SU-DHL-6 (cell line): ENCODE measurements around the gene CASD1.

Source experiments
- H2AFZ ChIP-seq: fragments of 200-600 bp; sonication (generic); 2 replicates; pipeline ENCODE4 v1.6.1; 2014; ENCODE audit warnings: low read depth, mild to moderate bottlenecking, moderate library complexity, mixed read lengths, antibody characterized with exemption, low read length; ENCODE audit not compliant: severe bottlenecking
- H3F3A ChIP-seq: fragments of 200-600 bp; shearing (Covaris generic); 2 replicates; pipeline ENCODE4 v1.6.0; 2016; ENCODE audit warnings: antibody characterized with exemption, mild to moderate bottlenecking; ENCODE audit not compliant: insufficient read depth
- H3K27ac ChIP-seq: fragments of 200-600 bp; sonication (generic); 2 replicates; pipeline ENCODE4 v1.5.1; 2016; ENCODE audit warnings: low read depth, mild to moderate bottlenecking, low read length, moderate library complexity, mixed read lengths
- H3K27me3 ChIP-seq: fragments of 200-600 bp; sonication (generic), shearing (Covaris generic); 2 replicates; pipeline ENCODE4 v1.6.0; 2014; ENCODE audit warnings: mild to moderate bottlenecking, low read length
- H3K36me3 ChIP-seq: fragments of 200-600 bp; sonication (generic); 2 replicates; pipeline ENCODE4 v1.6.1; 2014; ENCODE audit warnings: mild to moderate bottlenecking, low read length, mixed read lengths
- H3K4me2 ChIP-seq: fragments of 300-600, 200-600 bp; shearing (Covaris generic), sonication (generic); 2 replicates; pipeline ENCODE4 v1.6.0; 2014; ENCODE audit warnings: low read length, low read depth, mild to moderate bottlenecking; ENCODE audit not compliant: poor library complexity, severe bottlenecking
- H3K4me3 ChIP-seq: fragments of 200-600 bp; sonication (generic); 2 replicates; pipeline ENCODE4 v1.5.1; 2014; ENCODE audit warnings: antibody characterized with exemption, low read length, mild to moderate bottlenecking, mixed read lengths; ENCODE audit not compliant: insufficient read depth, poor library complexity, severe bottlenecking
- H3K79me2 ChIP-seq: fragments of 200-600 bp; sonication (generic); 2 replicates; pipeline ENCODE4 v1.6.1; 2014; ENCODE audit warnings: mild to moderate bottlenecking, low read length, moderate library complexity; ENCODE audit not compliant: insufficient read depth
- H3K9ac ChIP-seq: fragments of 200-600 bp; sonication (generic); 2 replicates; pipeline ENCODE4 v1.7.0; 2014; ENCODE audit warnings: mild to moderate bottlenecking, low read length
- H3K9me2 ChIP-seq: fragments of 200-600 bp; sonication (generic); replicated peaks from 2 replicates; pipeline ENCODE4 v1.6.1; 2014; ENCODE audit warnings: low read length; ENCODE audit not compliant: insufficient read depth
- H3K9me3 ChIP-seq: fragments of 200-600 bp; sonication (generic); 2 replicates; pipeline ENCODE4 v1.6.1; 2014; ENCODE audit warnings: low read length, mixed read lengths; ENCODE audit not compliant: insufficient read depth
- H4K20me1 ChIP-seq: fragments of 200-600 bp; sonication (generic); 2 replicates; pipeline ENCODE4 v1.6.1; 2014; ENCODE audit warnings: low read depth, mild to moderate bottlenecking, antibody characterized with exemption, low read length, moderate library complexity, mixed read lengths
- CTCF ChIP-seq: fragments of 200-600 bp; sonication (generic); IDR thresholded peaks from one replicate; pipeline ENCODE4 v1.5.1; 2017; ENCODE audit warnings: antibody characterized with exemption, mild to moderate bottlenecking, low read length, moderate library complexity; ENCODE audit not compliant: insufficient read depth, poor library complexity, severe bottlenecking
- EZH2phosphoT487 ChIP-seq: fragments of 200-600 bp; sonication (generic), shearing (Covaris generic); conservative IDR thresholded peaks from 2 replicates; pipeline ENCODE4 v1.6.1; 2018; ENCODE audit warnings: mild to moderate bottlenecking, antibody characterized with exemption, low read length, moderate library complexity, mixed read lengths

Gene CASD1

GRCh38 chr7:94562525-94562924 is 52.9 kb downstream of the CASD1 start:
- Histone ChIP-seq H3K27me3 (no peaks in the 10 kb centered on the region), H3F3A (no peaks in the 10 kb centered on the region), H3K9me2 (no peaks in the 10 kb centered on the region), H3K27ac (no peak overlapping the region), H3K9ac (no peak overlapping the region), H3K36me3 (no peaks in the 10 kb centered on the region), H3K79me2 (no peaks in the 10 kb centered on the region), H2AFZ (no peak overlapping the region), H3K9me3 (no peaks in the 10 kb centered on the region), H4K20me1 (no peaks in the 10 kb centered on the region), H3K4me2 (no peak overlapping the region), H3K4me3 (no peak overlapping the region)
- no peak for TF ChIP-seq CTCF
- no peak for TF ChIP-seq EZH2phosphoT487

- TF ChIP-seq EZH2phosphoT487: no peak
- TF ChIP-seq CTCF: no peak
- Histone ChIP-seq H3K27ac (no peak overlapping the region), H3K9me2 (no peaks in the 10 kb centered on the region), H3K79me2 (no peaks in the 10 kb centered on the region), H3F3A (no peaks in the 10 kb centered on the region), H3K4me2 (no peak overlapping the region), H3K27me3 (no peaks in the 10 kb centered on the region), H3K9me3 (no peaks in the 10 kb centered on the region), H3K9ac (no peak overlapping the region), H3K36me3 (no peaks in the 10 kb centered on the region), H3K4me3 (no peak overlapping the region), H4K20me1 (no peaks in the 10 kb centered on the region), H2AFZ (no peak overlapping the region)
Measured at GRCh38 chr7:94565247-94565894, 55.8 kb downstream of the CASD1 start.

GRCh38 chr7:94567396-94567795 is 57.8 kb downstream of the CASD1 start:
- Histone ChIP-seq H3K9me3 (no peaks in the 10 kb centered on the region), H3K36me3 (no peaks in the 10 kb centered on the region), H3K9ac (no peak overlapping the region), H3K4me2 (no peak overlapping the region), H3K9me2 (no peaks in the 10 kb centered on the region), H2AFZ (no peak overlapping the region), H4K20me1 (no peaks in the 10 kb centered on the region), H3K4me3 (no peak overlapping the region), H3K27ac (no peak overlapping the region), H3F3A (no peaks in the 10 kb centered on the region), H3K79me2 (no peaks in the 10 kb centered on the region), H3K27me3 (no peaks in the 10 kb centered on the region)
- TF ChIP-seq EZH2phosphoT487: no peak
- no peak for TF ChIP-seq CTCF
